Psoas muscle (tissue), 8 donors: ENCODE measurements around the gene ITGA11. TPM values are rescaled to one million over a fixed set of nuclear protein-coding genes. Genes with fewer than 3 reads are reported as not detected.

Source experiments
- ATAC-seq, 4 donors: fragments of 200-7000 bp; cut with Tn5 transposase; one replicate each; pipeline ENCODE4 v1.9.1; 2020; ENCODE audit warnings: moderate library complexity in 3 of 4, mild to moderate bottlenecking in 2 of 4
- DNase-seq, 2 donors: peaks; one replicate each; pipeline ENCODE4 v3.0.0-alpha.2; 2020
- H3K27ac ChIP-seq: fragments of 200-600 bp; one replicate; pipeline ENCODE4 v1.8.0; 2022
- H3K27me3 ChIP-seq, 3 donors: fragments of 200-600 bp in 1 of 3; one replicate each; pipeline versions ENCODE4 v1.6.1 to v1.8.0; 2013 to 2022; ENCODE audit warnings: low read length in 2 of 3, mild to moderate bottlenecking in 2 of 3, moderate library complexity in 1 of 3; ENCODE audit not compliant: insufficient read depth in 3 of 3
- H3K36me3 ChIP-seq, 2 donors: fragments of 200-600 bp in 1 of 2; one replicate each; pipeline versions ENCODE4 v1.6.1 to v1.8.0; 2013 to 2022; ENCODE audit warnings: low read depth in 1 of 2, mild to moderate bottlenecking in 1 of 2, moderate library complexity in 1 of 2; ENCODE audit not compliant: insufficient read depth in 1 of 2
- H3K4me1 ChIP-seq: fragments of 200-600 bp; one replicate; pipeline ENCODE4 v1.8.0; 2022
- H3K4me3 ChIP-seq: fragments of 200-600 bp; one replicate; pipeline ENCODE4 v1.8.0; 2022; ENCODE audit warnings: mild to moderate bottlenecking
- H3K9me3 ChIP-seq: fragments of 200-600 bp; one replicate; pipeline ENCODE4 v1.8.0; 2022
- WGBS, 3 donors: extraction: QIAGEN DNeasy Blood & Tissue Kit; methylation state at CpG; one replicate each; pipeline versions ENCODE4 v1.1.6 to v1.1.7; 2013; 5-methylcytosine and 5-hydroxymethylcytosine counted together
- intact Hi-C, 2 donors: fragments of 100-400 bp; cut with DNase I; formaldehyde crosslinking; loops; one replicate each; pipeline versions ENCODE4 v1.11.0 to v1.14.2; 2022
- polyA plus RNA-seq, 3 donors: library from polyadenylated mRNA; stranded (reverse); fragments of 200-250 nt; gene quantifications; one replicate each; pipeline ENCODE4 v1.2.3, GENCODE V29; 2013
- total RNA-seq, 4 donors: library from RNA; stranded (reverse); fragmentation: NEBNext Ultra II Directional in 2 of 4; extraction: Animal tissue kit (Norgen Biotek cat#: 25700) in 2 of 4; gene quantifications; one replicate each; pipeline versions ENCODE4 v1.2.1 to v1.2.4, GENCODE V29; 2021 to 2023
- TF ChIP-seq, protein P1 (sequence below): fragments of 200-600 bp; IDR thresholded peaks from one replicate; pipeline ENCODE4 v1.8.0; 2022; ENCODE audit warnings: antibody characterized with exemption
- donor health status: healthy with polysubstance abuse.
- donor health status: DM: no; HTN: no; CAD: no; lungs with moderate emphysema.
- donor health status: Bipolar disorder and iron deficiency.
- donor health status: healthy.
- donor health status: DM: yes; HTN: yes; CAD: no.
- donor health status: DM: no; HTN: no; CAD: no.
- donor health status: DM: no; HTN: no; CAD: no.
- donor health status: DM: yes; HTN: yes; CAD: no.

ITGA11 gene
- total and polyA plus RNA-seq, 7 donors: 0.10 to 7.9 (median 0.97) TPM

GRCh38 chr15:68470049-68470742 is 38.2 kb upstream of the ITGA11 start:
- 84 to 92% (median 89%) methylated on average over 14 of the region's 14 CpGs for WGBS, 3 donors
- H3K9me3 ChIP-seq: no peaks in the 10 kb centered on the region
- intact Hi-C loops: no loop called here
- TF ChIP-seq, protein P1, sequence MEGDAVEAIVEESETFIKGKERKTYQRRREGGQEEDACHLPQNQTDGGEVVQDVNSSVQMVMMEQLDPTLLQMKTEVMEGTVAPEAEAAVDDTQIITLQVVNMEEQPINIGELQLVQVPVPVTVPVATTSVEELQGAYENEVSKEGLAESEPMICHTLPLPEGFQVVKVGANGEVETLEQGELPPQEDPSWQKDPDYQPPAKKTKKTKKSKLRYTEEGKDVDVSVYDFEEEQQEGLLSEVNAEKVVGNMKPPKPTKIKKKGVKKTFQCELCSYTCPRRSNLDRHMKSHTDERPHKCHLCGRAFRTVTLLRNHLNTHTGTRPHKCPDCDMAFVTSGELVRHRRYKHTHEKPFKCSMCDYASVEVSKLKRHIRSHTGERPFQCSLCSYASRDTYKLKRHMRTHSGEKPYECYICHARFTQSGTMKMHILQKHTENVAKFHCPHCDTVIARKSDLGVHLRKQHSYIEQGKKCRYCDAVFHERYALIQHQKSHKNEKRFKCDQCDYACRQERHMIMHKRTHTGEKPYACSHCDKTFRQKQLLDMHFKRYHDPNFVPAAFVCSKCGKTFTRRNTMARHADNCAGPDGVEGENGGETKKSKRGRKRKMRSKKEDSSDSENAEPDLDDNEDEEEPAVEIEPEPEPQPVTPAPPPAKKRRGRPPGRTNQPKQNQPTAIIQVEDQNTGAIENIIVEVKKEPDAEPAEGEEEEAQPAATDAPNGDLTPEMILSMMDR: no peak
- ATAC-seq (no peak), DNase-seq (no peak)
- no peaks in the 10 kb centered on the region for H3K27me3 ChIP-seq
- H3K36me3 ChIP-seq: no peaks in the 10 kb centered on the region
- H3K27ac ChIP-seq: no peak overlapping the region
- no peak overlapping the region for H3K4me3 ChIP-seq
- H3K4me1 ChIP-seq: no peaks in the 10 kb centered on the region

DNA sequence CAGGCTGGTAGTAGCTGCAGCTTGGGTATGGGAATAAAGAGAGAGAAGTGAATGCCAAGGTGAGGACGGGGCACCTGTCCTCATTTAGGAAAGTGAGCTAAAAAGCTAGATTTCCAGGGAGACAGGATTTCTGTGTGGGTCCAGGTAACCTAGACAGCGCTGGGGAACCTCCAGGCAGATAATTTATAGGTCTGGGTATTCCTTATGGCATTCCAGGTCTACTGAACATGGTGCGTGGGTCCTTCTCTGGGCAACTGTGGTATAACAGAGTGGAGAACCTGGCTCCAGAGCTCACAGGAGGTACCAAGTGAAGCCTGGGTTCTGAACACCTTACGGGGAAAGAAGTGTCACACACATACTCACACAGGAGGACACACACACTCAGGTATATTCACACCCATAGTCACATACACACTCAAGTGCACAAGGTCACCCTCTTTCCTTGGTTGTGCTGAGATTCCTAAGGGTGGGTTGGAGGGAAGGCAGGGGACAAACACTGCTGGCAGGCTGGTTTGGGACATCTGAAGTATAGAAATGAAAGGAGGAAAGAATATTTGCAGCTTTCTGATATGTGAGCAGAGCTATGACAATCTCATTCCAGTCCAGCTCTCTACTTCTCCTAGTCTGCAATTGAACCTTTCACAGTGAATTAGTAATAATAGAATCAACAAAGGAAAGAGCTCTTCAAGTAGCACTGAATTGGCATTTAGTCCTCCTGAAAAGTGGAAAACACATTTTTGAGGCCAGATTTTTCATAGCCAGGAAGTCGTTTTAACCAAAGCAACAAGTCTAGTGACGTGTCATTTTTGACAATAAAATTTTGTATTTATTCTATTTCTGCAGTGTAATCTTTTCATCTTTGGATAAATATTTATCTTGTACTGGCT is 37.4 kb upstream of the ITGA11 start:
- Histone ChIP-seq H3K4me3 (no peak overlapping the region), H3K9me3 (no peaks in the 10 kb centered on the region), H3K27ac (no peak overlapping the region), H3K4me1 (no peaks in the 10 kb centered on the region), H3K36me3 (no peaks in the 10 kb centered on the region), H3K27me3 (no peaks in the 10 kb centered on the region)
- TF ChIP-seq, protein P1: no peak
- intact Hi-C loops: no loop called here
- ATAC-seq (no peak), DNase-seq (no peak)
- WGBS, 3 donors: 75 to 85% (median 80%) methylated on average over 6 of the region's 6 CpGs

GRCh38 chr15:68466876-68467275 is 34.9 kb upstream of the ITGA11 start:
- H3K4me3 ChIP-seq: no peak overlapping the region
- H3K27me3 ChIP-seq: no peaks in the 10 kb centered on the region
- no peaks in the 10 kb centered on the region for H3K9me3 ChIP-seq
- H3K36me3 ChIP-seq: no peaks in the 10 kb centered on the region
- ATAC-seq: no peak
- H3K27ac ChIP-seq: no peak overlapping the region
- intact Hi-C loops: no loop called here
- no peak for DNase-seq
- H3K4me1 ChIP-seq: no peaks in the 10 kb centered on the region
- TF ChIP-seq, protein P1: no peak

DNA sequence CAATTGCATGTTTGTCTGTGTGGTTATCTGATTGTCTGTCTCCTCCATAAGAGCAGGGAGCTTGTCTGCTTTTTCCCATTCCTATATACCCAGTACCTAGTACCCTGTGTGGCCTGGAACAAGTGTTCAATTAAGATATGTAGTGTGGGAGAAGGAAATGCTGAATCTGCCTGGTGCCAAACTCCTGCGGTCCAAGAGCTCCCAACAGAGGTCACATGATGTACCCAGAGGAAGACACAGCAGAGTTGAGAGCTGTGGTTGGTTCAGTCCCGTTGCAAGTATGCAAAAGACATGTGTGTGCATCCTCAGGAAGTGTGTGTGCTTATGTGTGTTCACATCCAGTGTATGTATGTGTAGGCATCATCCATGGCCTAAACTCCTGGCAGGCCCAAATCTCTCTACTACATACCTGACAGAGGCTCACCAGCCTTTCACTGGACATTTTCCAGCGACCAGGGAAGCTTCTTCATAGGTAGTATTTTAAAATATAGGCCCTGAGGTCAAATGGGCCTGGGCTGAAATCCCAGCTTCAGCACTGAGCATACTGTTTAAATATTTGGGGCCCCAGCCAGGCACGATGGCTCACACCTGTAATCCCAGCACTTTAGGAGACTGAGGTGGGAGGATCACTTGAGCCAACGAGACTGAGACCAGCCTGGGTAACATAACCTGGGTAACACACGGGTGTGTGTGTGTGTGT is 34.0 kb upstream of the ITGA11 start:
- Histone ChIP-seq H3K36me3 (no peaks in the 10 kb centered on the region), H3K4me1 (no peaks in the 10 kb centered on the region), H3K9me3 (no peaks in the 10 kb centered on the region), H3K27ac (no peak overlapping the region), H3K4me3 (no peak overlapping the region), H3K27me3 (no peaks in the 10 kb centered on the region)
- TF ChIP-seq, protein P1: no peak
- intact Hi-C loops: no loop called here
- 67 to 73% (median 72%) methylated on average over 6 of the region's 6 CpGs for WGBS, 3 donors
- ATAC-seq (no peak), DNase-seq (no peak)
